Measurements from ENCODE around the gene HMG20B. TPM values are rescaled to one million over a fixed set of nuclear protein-coding genes. Genes with fewer than 3 reads are reported as not detected.
A peak's percentile ranks its signal among the peaks of the same experiment; 100 is the strongest.

HMG20B gene
- total RNA-seq, 1 donor from 2014 or later, result 51.4 TPM

GRCh38 chr19:3591876-3592613, 19.3 kb downstream of the HMG20B start:
- no peak for TF ChIP-seq EZH2phosphoT487 (IDR thresholded peaks at IDR 0.05)
- no peak for TF ChIP-seq EZH2 (IDR thresholded peaks at IDR 0.05)
- no peak for TF ChIP-seq CTCF (IDR thresholded peaks at IDR 0.05)
- Histone ChIP-seq H3K4me3 (no peak overlapping the region), H3K27ac (no peak overlapping the region), H4K20me1 (ENCODE audit: low read depth) (no peaks in the 10 kb centered on the region), H3K4me1 (no peaks in the 10 kb centered on the region), H3K79me2 (ENCODE audit: low read depth) (no peaks in the 10 kb centered on the region), H3K9me3 (ENCODE audit: low read depth) (no peaks in the 10 kb centered on the region), H3K27me3 (peaks cover 63% of the 10 kb centered on the region), H3K9ac (no peak overlapping the region), H2AFZ (replicated peaks) (no peak overlapping the region), H3K4me2 (no peak overlapping the region), H3K36me3 (no peaks in the 10 kb centered on the region), H3F3A (ENCODE audit: low read depth) (peaks cover 12% of the 10 kb centered on the region)
- Mint-ChIP-seq H3K4me3 (no peak overlapping the region), H3K4me1 (no peaks in the 10 kb centered on the region), H3K27ac (no peak overlapping the region), H3K27me3 (ENCODE audit: insufficient read depth, low read depth) (peaks cover 29% of the 10 kb centered on the region), H3K36me3 (no peaks in the 10 kb centered on the region), H3K9me3 (peaks cover 9% of the 10 kb centered on the region)
- DNase-seq (ENCODE audit: low spot score), result no peak

GRCh38 chr19:3593156-3593555, 20.4 kb downstream of the HMG20B start:
- H4K20me1 ChIP-seq (ENCODE audit: low read depth), result no peaks in the 10 kb centered on the region
- H3F3A ChIP-seq (ENCODE audit: low read depth), result peaks cover 12% of the 10 kb centered on the region
- H3K36me3 ChIP-seq, result no peaks in the 10 kb centered on the region
- Mint-ChIP-seq H3K27ac (no peak overlapping the region), H3K4me3 (no peak overlapping the region), H3K9me3 (peaks cover 9% of the 10 kb centered on the region), H3K36me3 (no peaks in the 10 kb centered on the region), H3K27me3 (ENCODE audit: insufficient read depth, low read depth) (peaks cover 28% of the 10 kb centered on the region), H3K4me1 (no peaks in the 10 kb centered on the region)
- H2AFZ ChIP-seq (replicated peaks), result no peak overlapping the region
- no peak overlapping the region for H3K4me2 ChIP-seq
- peak; percentile 48 for DNase-seq (ENCODE audit: low spot score)
- H3K9me3 ChIP-seq (ENCODE audit: low read depth), result no peaks in the 10 kb centered on the region
- no peaks in the 10 kb centered on the region for H3K79me2 ChIP-seq (ENCODE audit: low read depth)
- no peak overlapping the region for H3K9ac ChIP-seq
- no peak for TF ChIP-seq EZH2 (IDR thresholded peaks at IDR 0.05)
- TF ChIP-seq CTCF (IDR thresholded peaks at IDR 0.05), result peak; percentile 39
- no peak for TF ChIP-seq EZH2phosphoT487 (IDR thresholded peaks at IDR 0.05)
- H3K4me1 ChIP-seq, result no peaks in the 10 kb centered on the region
- H3K4me3 ChIP-seq, result no peak overlapping the region
- no peak overlapping the region for H3K27ac ChIP-seq
- peaks cover 53% of the 10 kb centered on the region for H3K27me3 ChIP-seq

GRCh38 chr19:3595521-3596061, 22.8 kb downstream of the HMG20B start:
- H3K4me1 Mint-ChIP-seq, result no peaks in the 10 kb centered on the region
- TF ChIP-seq CTCF (IDR thresholded peaks at IDR 0.05), result no peak
- no peak for TF ChIP-seq EZH2phosphoT487 (IDR thresholded peaks at IDR 0.05)
- no peak for TF ChIP-seq EZH2 (IDR thresholded peaks at IDR 0.05)
- Histone ChIP-seq H3K9me3 (ENCODE audit: low read depth) (no peaks in the 10 kb centered on the region), H3K4me3 (no peak overlapping the region), H3K4me1 (no peaks in the 10 kb centered on the region), H3F3A (ENCODE audit: low read depth) (peaks cover 8% of the 10 kb centered on the region), H4K20me1 (ENCODE audit: low read depth) (no peaks in the 10 kb centered on the region), H3K4me2 (no peak overlapping the region), H3K27ac (no peak overlapping the region), H3K27me3 (peaks cover 38% of the 10 kb centered on the region), H2AFZ (replicated peaks) (no peak overlapping the region), H3K36me3 (no peaks in the 10 kb centered on the region), H3K9ac (no peak overlapping the region), H3K79me2 (ENCODE audit: low read depth) (no peaks in the 10 kb centered on the region)
- no peak overlapping the region for H3K27ac Mint-ChIP-seq
- DNase-seq (ENCODE audit: low spot score), result no peak
- H3K9me3 Mint-ChIP-seq, result peaks cover 5% of the 10 kb centered on the region
- no peak overlapping the region for H3K4me3 Mint-ChIP-seq
- H3K36me3 Mint-ChIP-seq, result no peaks in the 10 kb centered on the region
- peaks cover 22% of the 10 kb centered on the region for H3K27me3 Mint-ChIP-seq (ENCODE audit: insufficient read depth, low read depth)
